LHCN-M2 (cell line): ENCODE measurements around the gene SCN3B. TPM values are rescaled to one million over a fixed set of nuclear protein-coding genes. Genes with fewer than 3 reads are reported as not detected.
A peak's percentile ranks its signal among the peaks of the same experiment; 100 is the strongest.
"Not testable (repeated sequence)": the region's sequence is repeated elsewhere in the genome, so short reads cannot be mapped to it uniquely, and the experiment has no call there.

Source experiments
- DNase-seq: peaks from one replicate; pipeline ENCODE4 v3.0.0-alpha.2; 2012; ENCODE audit warnings: low read depth
- polyA plus RNA-seq: library from polyadenylated mRNA; unstranded; fragments of >200 nt; gene quantifications from one replicate; pipeline ENCODE4 v1.2.1, GENCODE V29; 2012; ENCODE audit warnings: missing spikeins
- total RNA-seq: library from RNA; depleted of rRNA; stranded (reverse); fragments of >200 nt; gene quantifications from 2 replicates; pipeline ENCODE4 v1.2.3, GENCODE V29; 2014; rRNA removed

SCN3B gene
- not detected in 2 replicates for total RNA-seq
- 0.06 TPM for polyA plus RNA-seq

DNA sequence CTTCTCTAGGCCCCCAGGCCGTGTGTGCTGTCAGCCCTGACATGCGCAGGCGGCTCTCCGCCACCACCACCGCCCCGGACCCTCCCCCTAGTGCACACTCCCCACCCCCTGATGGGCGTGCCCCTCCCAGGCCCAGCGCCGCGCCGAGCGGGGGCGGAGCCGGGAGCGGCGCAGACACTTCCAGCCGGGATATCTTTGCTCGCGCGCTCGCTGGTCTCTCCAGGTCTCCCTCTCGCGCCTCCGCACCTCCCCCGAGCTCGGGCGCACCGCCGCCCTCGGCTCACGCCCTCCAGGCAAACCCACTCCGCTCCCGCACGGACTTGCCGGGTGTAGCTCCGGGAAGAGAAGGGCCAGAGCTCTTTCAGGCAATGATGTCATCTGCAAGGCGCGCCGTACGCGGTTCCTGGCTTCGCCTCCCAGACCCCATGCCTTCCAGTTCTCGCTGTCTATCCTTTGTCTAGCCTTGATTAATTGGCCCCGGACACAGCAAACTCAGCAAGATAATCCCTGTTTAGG lies at the start of gene SCN3B:
SCN3B (minus strand) TSS at position 59 of the 516 bp plus-strand sequence. CDS start 823 bp downstream, outside the sequence.
- peak; percentile 8 for DNase-seq

DNA sequence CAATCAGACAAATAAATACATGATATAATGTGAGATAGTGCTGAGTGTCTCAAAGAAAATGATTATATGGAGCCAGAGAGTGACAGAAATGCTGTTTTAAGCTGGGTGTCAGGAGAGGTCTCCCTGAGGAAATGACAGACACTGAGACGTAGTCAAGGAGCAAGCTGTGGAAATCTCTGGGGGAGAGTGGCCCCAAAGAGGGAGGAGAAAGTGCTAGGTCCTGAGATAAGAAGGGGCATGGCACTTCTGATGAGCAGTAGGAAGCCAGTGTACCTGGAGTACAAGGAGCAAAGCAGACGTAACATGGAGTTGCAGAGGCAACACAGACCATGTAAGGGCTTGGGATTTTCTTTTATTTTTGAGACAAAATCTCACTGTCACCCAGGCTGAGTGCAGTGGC lies 48.3 kb upstream of the SCN3B start:
- no peak for DNase-seq

- peak; percentile 60 for DNase-seq
Observed at GRCh38 chr11:123702139-123702538, 47.7 kb upstream of the SCN3B start.

DNA sequence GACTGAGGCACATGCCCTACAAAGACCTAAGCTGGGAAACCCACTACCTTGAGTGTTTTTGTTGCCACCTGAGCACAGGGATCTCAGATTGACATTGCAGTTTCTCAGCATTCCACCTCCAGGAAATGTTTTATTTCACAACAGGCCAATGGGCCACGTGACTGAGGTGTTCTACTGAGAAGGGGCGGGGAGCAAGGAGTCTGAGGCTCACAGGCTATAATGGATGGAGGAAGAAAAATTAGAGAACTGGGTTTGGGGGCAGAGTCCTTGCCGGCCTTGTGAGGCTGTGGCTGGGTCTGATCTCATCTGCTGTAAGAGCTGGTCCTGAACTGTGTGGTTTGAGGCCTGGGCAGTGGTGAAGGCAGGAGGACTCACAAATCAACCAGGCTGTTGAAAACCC lies 46.3 kb upstream of the SCN3B start:
- no peak for DNase-seq

DNA sequence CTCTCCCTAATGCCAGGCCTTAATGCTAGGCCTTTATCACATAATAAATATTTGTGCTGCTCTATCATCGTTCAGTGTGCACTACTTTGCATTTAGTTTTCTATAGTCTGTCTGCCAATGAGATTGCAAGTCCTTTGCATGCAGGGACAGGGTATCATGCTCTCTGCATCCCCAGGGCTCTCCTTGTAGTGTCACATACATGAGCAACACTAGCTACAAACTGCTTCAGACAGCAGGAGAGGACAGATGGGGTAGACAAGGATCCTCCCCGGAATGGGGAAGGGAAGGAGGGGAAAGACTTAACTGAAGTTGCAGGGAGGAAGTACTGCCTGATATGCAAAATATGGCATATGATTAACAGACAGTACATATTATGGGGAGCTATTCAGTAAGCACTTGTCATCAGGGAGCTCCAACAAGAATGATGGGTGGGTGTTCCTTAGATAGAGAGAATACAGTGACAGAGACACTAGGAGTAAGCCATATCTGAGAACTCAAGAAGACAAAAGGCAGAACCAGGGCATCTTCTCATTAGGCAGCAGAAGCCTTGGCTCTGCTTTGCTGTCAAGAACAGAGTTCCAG lies 44.2 kb upstream of the SCN3B start:
- DNase-seq: no peak

DNA sequence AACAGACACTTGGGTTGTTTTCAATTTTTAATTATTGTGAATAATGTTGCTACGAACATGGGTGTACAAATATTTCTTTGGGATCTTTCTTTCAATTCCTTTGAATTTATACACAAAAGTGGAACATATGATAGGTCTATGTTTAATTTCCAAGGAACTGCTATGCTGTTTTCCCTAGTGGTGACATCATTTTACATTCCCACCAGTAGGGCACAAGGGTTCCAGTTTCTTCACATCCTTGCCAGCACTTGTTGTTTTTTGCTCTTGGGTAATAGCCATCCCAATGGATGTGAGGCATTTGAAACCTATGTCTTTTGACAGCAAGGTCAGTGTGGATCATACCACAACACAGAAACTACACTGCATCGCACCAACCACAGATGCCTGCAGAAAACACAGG lies 41.8 kb upstream of the SCN3B start:
- DNase-seq: peak; percentile 18

DNA sequence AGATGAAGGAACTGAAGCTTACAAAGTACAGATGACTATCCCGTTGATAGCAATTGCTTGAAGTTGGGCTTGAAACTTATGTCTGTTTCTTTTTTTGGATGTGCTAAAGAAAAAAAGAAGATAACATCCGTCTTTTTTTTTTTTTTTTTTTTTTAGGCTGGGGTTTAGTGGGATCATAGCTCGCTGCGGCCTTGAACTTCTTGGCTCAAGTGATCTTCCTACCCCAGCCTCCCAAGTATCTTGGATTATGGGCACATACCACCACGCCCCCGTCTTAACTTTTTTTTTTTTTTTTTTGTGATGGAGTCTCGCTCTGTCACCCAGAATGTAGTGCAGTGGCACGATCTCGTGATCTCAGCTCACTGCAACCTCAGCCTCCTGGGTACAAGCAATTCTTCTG lies 40.8 kb upstream of the SCN3B start:
- DNase-seq: no peak

GRCh38 chr11:123694551-123694950 lies 40.1 kb upstream of the SCN3B start:
- DNase-seq: no peak

DNA sequence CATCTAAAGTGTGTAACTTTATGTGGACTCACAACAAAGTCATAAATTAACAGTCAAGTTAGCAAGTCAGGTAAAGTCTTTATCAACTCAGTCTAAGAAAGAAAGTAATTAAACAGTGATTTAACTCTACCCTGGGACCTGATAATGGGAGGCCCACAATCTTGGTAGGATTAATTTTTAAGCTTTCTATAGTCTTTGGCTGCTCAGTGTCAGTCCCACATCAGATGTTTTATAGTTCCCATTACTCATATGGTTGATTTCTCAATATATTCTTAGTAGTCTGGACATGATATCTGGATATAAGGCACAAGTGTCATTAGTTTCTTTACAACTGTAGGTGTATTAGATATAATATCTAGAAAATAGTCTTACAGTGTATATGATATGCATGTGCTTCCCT lies 38.5 kb upstream of the SCN3B start:
- no peak for DNase-seq

- peak; percentile 54 for DNase-seq
Observed at GRCh38 chr11:123690485-123690884, 36.1 kb upstream of the SCN3B start.

DNA sequence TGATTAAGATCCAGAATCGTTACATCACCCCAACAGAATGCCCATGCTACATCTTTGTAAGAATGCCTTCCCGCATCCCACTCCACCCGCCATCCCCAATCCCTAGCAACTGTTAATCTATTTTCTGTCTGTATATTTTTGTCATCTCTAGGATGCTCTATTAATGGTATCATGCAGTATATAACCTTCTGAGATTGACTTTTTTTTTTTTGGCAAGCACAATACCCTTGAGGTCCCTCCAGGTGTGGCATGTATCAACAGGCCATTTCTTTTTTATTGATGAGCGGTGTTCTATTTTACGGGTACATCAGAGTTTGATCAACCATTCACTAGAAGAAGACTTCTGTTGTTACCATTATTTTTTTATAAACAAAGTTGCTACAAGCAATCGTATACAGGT lies 30.2 kb upstream of the SCN3B start:
- no peak for DNase-seq

DNA sequence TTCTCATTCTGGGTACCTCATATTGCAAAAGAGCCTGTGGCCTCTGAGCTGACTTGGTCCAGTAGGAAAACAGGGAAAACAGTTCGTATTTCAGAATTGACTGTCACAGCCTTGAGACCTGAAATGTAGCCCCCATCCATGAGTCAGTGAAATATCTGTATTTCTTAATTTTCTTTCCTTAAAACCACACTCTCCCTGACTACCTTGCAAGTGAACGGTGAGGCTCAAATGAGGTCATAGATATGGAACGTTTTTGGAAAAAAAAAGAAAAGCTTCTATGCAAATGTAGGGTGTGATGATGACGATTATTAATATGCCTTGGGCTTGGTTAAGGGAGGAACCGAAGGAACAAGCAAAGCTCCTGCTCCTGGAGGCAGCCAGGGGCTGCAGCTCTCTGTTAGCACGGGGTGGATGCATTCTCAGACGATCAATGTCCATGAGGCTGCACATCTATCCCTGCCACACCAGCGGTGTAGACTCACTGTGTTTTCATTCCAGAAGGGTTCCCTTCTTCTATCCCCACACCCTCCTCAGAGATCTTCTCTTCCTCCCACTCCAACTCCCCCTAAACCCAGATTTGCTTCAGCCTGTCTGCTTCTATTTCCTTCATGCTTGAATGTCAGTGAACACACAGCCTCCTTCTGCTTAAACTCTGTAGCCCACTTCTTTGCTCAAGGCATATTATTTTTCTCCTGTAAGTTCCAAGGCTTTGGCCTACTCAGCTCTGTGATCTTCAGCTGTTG lies 29.2 kb upstream of the SCN3B start:
- DNase-seq: no peak

- no peak for DNase-seq
Observed at GRCh38 chr11:123682696-123683410, 28.4 kb upstream of the SCN3B start.

DNA sequence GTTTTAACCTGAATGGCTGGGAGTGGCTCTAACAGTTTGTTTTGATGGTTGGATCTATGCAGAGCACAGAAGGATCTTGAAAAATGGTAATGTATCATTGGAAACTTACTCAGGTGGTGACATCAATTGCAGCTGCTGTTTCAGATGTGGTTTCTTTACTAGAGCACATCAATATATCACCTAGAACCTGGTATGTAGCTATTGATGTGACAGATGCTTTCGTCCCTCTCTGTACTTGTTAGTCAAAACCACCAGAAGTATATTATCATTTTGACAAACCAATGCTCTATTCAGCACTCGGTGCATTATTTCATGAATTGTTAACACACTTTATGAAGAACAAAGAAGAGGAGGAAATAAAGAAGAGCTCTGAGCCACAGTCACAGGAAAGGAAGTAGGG lies 26.6 kb upstream of the SCN3B start:
- DNase-seq: no peak

- DNase-seq: no peak
Observed at GRCh38 chr11:123678246-123678645, 23.8 kb upstream of the SCN3B start.

DNA sequence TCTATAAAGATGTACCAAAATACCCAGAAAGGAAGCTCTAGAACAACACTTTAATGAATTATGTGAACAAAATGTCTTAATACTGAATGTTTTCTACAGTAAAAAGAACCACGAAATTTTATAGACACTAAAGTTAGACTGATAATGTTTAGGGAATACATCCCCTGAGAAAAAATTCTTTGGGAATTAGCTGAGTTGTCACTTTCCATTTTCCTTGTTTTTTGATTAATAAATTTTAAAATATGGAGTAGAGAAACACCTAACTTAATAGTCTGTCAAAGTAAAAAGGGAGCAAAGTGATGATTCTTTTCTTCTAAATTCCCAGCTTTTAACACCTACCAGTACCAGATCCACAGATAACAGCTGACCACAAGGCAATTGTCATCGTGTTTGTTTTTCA lies 23.1 kb upstream of the SCN3B start:
- no peak for DNase-seq

DNA sequence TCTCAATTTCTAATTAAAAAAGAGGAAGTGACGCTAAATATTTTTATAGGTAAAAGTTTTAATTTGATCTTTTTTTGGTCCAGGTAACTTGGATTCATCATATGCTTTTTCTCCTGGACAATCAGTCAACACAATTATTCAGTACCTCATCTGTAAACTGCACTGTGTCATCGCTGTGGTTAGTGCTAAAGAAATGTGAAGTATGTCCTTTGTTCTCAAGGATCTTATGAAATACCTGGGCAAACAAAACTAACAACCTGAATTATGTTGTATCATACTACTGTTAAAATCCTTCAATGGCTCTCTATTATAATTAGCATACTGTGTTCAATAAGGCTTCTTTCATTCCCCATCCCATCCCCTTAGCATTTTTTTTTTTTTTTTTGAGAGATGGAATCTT lies 19.9 kb upstream of the SCN3B start:
- DNase-seq: no peak

DNA sequence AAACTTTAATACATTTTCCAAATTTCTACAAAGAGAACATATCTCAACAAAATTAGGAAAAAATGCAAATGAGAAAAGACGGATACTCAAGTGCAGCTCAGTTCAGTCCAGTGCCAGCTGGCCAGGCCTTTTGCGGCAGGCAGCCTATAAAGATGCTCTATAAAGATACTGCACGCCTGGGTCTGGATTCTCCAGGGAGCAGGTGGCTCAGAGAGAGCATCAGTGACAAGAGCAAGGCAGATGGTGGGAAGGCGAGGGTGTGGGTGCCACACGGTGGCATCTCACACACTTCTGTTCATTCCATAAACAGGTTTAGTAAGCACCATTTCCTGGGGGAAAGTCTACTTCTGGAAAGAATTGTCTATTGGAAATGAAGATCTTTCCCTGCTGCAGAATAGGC lies 18.1 kb upstream of the SCN3B start:
- DNase-seq: no peak

GRCh38 chr11:123671534-123671933 lies 17.1 kb upstream of the SCN3B start:
- no peak for DNase-seq

- no peak for DNase-seq
Observed at GRCh38 chr11:123670081-123670480, 15.7 kb upstream of the SCN3B start.

DNA sequence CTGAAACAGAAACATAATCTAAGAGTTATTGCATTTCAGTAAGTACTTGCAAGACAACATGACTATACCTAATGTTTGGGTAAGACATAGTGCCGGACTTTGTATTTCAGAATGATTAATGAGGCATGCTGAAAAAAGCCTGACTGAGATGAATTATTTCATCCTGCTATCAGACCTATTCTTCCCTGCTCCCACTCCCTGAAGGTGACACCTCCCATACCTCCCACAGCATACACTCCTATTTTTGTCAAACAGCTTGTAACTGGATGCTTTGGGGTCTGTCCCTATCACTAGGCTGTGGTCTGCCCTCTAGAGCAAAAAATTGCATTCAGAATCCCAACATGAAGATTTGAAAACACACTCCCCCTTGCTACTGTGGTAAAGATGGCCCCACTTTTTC lies 10.9 kb upstream of the SCN3B start:
- DNase-seq: no peak

- DNase-seq: not testable (repeated sequence)
Observed at GRCh38 chr11:123659965-123660364, 5.5 kb upstream of the SCN3B start.

DNA sequence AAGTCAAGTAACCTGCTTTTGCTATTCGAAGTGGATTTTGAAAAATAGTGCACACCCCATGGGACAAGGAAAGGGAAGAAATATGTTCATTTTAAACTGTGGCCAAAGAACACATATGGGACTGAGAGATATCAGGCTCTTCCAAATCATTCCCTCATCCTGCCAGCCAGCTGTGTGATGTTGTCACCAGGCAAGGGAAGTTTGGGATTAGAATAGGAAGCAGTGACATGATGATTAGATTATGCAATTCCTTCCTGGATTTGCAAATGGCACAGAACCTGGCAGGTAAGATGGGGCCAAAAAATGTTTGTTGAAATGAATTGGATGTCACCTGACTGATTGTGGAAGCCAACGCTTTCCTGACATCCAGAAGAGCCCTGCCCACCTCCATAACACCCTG lies 4.9 kb upstream of the SCN3B start:
- DNase-seq: no peak
